ENCODE data around the gene MACROD1. TPM values are rescaled to one million over a fixed set of nuclear protein-coding genes. Genes with fewer than 3 reads are reported as not detected.
"Not testable (repeated sequence)": the region's sequence is repeated elsewhere in the genome, so short reads cannot be mapped to it uniquely, and the experiment has no call there.

Gene MACROD1
- total RNA-seq, 1 experiment from 2014 or later = 2.9 TPM

- DNase-seq (ENCODE audit: low spot score) = no peak
Observed at GRCh38 chr11:63999349-64000025, 166.4 kb downstream of the MACROD1 start.

- no peak for DNase-seq (ENCODE audit: low spot score)
Observed at GRCh38 chr11:63998558-63999348, 167.2 kb downstream of the MACROD1 start.

- no peak for DNase-seq (ENCODE audit: low spot score)
Observed at GRCh38 chr11:63997801-63998337, 168.0 kb downstream of the MACROD1 start.

- DNase-seq (ENCODE audit: low spot score) = no peak
Observed at GRCh38 chr11:63997104-63997700, 168.7 kb downstream of the MACROD1 start.

- no peak for DNase-seq (ENCODE audit: low spot score)
Observed at GRCh38 chr11:63996512-63996911, 169.4 kb downstream of the MACROD1 start.

- no peak for DNase-seq (ENCODE audit: low spot score)
Observed at GRCh38 chr11:63993993-63994392, 171.9 kb downstream of the MACROD1 start.

- no peak for DNase-seq (ENCODE audit: low spot score)
Observed at GRCh38 chr11:63993100-63993499, 172.8 kb downstream of the MACROD1 start.

- DNase-seq (ENCODE audit: low spot score) = no peak
Observed at GRCh38 chr11:63991558-63991957, 174.4 kb downstream of the MACROD1 start.

- DNase-seq (ENCODE audit: low spot score) = no peak
Observed at GRCh38 chr11:63986932-63987513, 178.9 kb downstream of the MACROD1 start.

GRCh38 chr11:63986156-63986931 is 179.6 kb downstream of the MACROD1 start, which contains the start of gene OTUB1:
TSS of gene OTUB1 (plus strand) at chr11:63986438. CDS start at chr11:63986457, 19 bp downstream.
- DNase-seq (ENCODE audit: low spot score) = peak; percentile 87

- DNase-seq (ENCODE audit: low spot score) = no peak
Observed at GRCh38 chr11:63985812-63986155, 180.1 kb downstream of the MACROD1 start.

GRCh38 chr11:63979426-63979825 is 186.5 kb downstream of the MACROD1 start:
- no peak for DNase-seq (ENCODE audit: low spot score)

GRCh38 chr11:63978551-63979239 is 187.2 kb downstream of the MACROD1 start:
- DNase-seq (ENCODE audit: low spot score) = no peak

GRCh38 chr11:63974259-63975143 is 191.4 kb downstream of the MACROD1 start, which contains the start of gene COX8A:
TSS of gene COX8A (plus strand) at chr11:63974620. CDS start at chr11:63974681, 61 bp downstream.
- peak; percentile 100 for DNase-seq (ENCODE audit: low spot score)

- DNase-seq (ENCODE audit: low spot score) = not testable (repeated sequence)
Observed at GRCh38 chr11:63973912-63974258, 192.0 kb downstream of the MACROD1 start.

GRCh38 chr11:63970902-63971301 is 195.0 kb downstream of the MACROD1 start:
- no peak for DNase-seq (ENCODE audit: low spot score)

GRCh38 chr11:63969461-63969860 is 196.5 kb downstream of the MACROD1 start:
- DNase-seq (ENCODE audit: low spot score) = no peak

- no peak for DNase-seq (ENCODE audit: low spot score)
Observed at GRCh38 chr11:63966444-63966843, 199.5 kb downstream of the MACROD1 start.

GRCh38 chr11:63963895-63964294 is 202.0 kb downstream of the MACROD1 start:
- DNase-seq (ENCODE audit: low spot score) = not testable (repeated sequence)
